Raji (cell line): ENCODE results near the gene MED22.

Source experiments
- POLR2A ChIP-seq: IDR thresholded peaks from 2 replicates; pipeline ENCODE4 v1.6.1; 2011; ENCODE audit warnings: low read depth, low read length, control low read depth; ENCODE audit not compliant: insufficient read depth

Gene MED22

DNA sequence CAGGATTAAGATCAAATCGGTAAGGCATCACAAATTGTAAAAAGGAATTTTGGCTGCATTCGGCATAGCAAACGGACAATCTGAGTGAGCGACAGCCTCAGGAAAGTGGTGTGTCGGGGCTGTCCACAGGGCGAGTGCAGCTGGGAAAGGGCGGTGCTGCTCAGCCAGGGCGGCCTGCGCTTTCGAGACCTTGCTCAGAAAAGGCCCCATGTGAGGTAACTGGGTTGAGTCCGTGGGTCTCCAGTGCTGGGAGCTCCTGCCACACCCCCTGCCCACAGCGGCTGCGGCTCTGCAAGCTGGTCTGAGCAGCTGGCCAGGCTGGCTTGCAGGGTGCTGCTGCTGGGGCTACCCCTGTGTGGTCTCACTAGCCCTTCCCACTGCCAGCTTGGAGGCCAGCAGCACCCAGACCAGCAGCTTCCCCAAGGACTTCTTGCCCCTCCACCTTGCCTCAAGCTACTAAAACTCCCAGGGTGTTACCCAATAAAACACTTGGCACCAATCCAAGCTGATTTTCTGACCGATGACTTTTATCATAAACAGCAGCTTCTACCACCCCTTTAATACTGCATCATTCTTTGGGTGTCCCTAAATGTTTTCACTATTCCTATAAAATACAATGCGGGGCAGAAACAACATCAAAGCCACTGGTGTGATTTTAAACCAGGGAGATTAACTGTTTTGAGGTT, 14.6 kb upstream of the MED22 start:
- no peak; the same call in 1 of the 2 replicates for TF ChIP-seq POLR2A

DNA sequence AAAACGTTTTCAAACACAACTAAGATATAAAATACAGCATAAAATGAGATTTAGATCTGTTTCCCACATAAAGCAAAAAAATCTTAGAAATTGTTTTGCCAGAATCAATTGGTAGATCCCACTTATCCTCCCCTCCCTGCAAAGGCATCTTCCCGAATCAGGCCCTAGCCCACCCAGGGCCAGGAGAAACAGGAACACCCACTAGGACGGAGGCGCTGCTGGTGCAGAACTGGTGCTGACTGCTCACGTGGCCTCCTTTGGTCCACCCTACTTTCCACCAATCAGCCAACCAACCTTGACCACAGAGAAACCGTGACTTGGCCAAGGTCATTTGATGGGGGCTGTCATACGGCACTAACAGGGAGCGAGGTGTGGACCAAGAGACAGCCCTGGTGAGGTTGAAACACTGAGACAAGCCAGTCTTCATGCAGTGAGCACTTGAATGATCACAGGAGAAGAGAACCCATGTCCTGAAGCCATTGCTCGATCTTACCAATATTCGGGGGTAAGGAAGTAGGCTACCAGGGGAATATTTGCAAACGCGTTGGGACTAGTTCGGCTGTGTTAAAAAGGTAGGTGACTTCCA, 13.7 kb upstream of the MED22 start:
- no peak for TF ChIP-seq POLR2A

- no peak for TF ChIP-seq POLR2A
These were observed 12.8 kb upstream of the MED22 start for GRCh38 chr9:133360400-133361393.

GRCh38 chr9:133359399-133360175, 11.7 kb upstream of the MED22 start:
- TF ChIP-seq POLR2A = no peak

GRCh38 chr9:133357656-133358055, 9.7 kb upstream of the MED22 start:
- no peak for TF ChIP-seq POLR2A

DNA sequence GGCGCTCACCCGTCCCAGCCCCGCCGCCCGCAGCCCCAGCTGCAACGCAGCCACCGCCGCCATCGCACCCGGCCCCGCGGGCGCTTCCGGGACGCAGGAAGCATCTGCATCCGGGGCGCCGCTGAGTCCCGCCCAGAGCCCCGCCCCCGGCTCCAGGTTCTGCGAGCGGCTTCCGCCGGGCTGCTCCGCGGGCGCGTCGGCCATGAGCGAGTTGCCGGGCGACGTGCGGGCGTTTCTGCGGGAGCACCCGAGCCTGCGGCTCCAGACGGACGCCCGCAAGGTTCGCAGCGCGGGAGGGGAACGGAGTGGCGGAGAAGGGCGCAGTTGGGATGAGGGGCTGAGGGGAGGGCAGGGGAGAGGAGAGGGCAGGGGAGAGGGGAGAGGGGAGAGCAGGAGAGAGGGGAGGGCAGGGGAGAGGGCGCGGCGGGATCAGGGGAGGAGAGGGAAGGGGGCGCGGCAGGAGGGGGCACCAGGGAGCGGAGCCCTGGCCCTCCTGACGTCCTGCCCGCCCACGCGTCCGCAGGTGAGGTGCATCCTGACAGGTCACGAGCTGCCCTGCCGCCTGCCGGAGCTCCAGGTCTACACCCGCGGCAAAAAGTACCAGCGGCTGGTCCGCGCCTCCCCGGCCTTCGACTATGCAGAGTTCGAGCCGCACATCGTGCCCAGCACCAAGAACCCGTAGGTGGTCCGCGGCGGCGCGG, 8.6 kb upstream of the MED22 start, which contains the start of the genes SURF1 and SURF2:
TSS of gene SURF1 (minus strand) at position 97 of the 701 bp plus-strand sequence. CDS start at position 63, 34 bp downstream.
TSS of gene SURF2 (plus strand) at position 160 of the 701 bp plus-strand sequence. CDS start at position 203, 43 bp downstream.
- peak; percentile 82 for TF ChIP-seq POLR2A

- no peak for TF ChIP-seq POLR2A
These were observed 8.0 kb upstream of the MED22 start for GRCh38 chr9:133355881-133356357.

- no peak for TF ChIP-seq POLR2A
These were observed 6.8 kb upstream of the MED22 start for GRCh38 chr9:133354766-133355165.

DNA sequence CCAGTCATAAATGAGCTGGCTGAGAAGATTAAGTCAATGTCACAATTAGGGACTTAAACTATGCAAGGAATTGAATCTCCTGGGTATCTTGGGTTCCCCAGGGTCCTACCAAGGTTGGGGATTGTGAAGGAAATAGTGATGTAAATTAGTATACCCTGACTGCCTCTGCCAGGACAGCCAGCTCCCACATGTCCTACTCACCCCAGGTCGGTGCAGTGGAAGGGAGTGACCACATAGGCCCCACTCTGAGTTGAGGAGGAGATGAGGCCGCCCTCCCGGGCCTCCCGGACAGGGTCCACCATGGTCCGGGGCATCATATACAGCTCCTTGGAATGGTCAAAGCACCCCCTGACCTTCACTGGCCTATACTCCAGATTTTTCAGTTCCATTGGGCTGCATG, 5.6 kb upstream of the MED22 start:
- TF ChIP-seq POLR2A = peak; percentile 27; the same call in 1 of the 2 replicates

DNA sequence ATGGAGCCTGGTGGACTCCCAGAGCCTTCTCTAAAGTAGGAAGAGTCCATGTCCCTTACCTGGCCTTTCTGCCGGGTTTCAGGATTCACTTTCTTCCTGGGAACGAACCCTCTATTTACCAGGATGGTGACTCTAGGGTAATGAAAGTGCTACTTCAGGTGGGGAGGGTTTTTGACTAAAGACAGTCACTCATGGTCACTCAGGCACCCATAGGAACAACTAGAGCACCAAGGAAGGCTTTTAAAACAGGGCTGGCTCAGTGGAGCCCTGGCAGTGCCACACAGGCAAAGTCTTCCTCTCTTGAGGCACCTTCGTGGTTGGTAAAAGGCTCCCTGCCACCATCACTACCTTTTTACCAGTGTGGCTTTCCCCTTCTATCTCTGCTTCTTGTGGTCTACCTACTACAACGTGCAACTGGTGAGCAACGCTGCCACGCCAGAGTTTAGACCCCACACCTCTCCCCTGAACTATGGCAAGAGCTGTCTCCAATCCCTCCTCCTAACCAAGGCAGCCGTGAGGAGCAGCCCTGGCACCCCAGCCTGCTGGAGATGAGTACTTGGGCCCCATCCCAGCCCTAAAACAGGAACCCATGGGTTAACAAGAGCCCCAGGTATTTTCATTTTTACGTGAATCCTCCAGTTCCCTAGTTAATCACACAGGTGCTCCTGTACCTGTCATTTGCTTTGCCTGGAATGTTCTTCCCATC, 4.9 kb upstream of the MED22 start:
- TF ChIP-seq POLR2A = peak; percentile 48

GRCh38 chr9:133351908-133352634, 4.1 kb upstream of the MED22 start:
- TF ChIP-seq POLR2A = peak; percentile 57; the same call in 1 of the 2 replicates

DNA sequence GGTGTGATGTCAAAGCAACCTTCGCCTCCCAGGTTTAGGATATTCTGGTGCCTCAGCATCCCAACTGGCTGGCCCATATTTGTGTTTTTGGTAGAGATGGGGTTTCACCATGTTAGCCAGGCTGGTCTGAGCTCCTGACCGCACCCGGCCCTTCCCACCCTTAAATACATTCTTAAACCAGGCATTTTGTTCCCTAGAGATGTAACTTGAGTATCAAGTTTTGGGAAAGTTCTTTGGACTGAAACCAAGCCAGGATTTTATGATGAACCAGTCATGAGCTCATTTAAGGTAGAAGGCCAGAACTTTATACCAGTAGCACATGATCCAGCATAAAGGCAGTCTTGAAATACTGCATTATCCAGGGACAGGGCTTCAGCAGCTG, 3.6 kb upstream of the MED22 start:
- TF ChIP-seq POLR2A = no peak

DNA sequence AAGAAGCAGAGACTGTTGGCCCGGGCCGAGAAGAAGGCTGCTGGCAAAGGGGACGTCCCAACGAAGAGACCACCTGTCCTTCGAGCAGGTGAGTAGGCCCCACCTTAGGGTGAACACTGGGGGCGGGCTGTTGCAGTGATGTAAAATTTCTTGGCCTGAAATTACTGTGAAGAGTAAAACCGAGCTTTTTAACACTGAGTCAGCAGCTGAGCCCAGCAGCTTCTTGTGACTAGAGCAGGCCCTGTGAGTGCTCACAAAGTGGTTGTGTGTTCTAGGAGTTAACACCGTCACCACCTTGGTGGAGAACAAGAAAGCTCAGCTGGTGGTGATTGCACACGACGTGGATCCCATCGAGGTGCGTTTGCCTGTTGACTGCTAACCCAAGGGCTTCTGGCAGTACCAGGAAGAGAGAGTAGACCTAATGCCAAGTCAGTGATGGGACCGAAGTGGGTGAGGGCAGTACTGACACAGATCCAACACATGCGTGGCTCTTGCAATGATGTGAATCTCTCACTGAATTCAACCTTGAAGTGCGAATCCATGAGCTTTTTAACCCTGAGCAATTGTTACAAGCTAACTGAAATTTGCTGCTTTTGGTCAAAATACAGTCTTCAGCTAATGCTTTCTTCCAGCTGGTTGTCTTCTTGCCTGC, 2.2 kb upstream of the MED22 start:
- TF ChIP-seq POLR2A = no peak
